H1 (cell line): Measurements from ENCODE around the gene SLC5A10. TPM values are rescaled to one million over a fixed set of nuclear protein-coding genes. Genes with fewer than 3 reads are reported as not detected.

Experiments used
- KDM4A ChIP-seq: IDR thresholded peaks from one replicate; pipeline ENCODE4 v1.7.1; 2012; ENCODE audit warnings: low read depth, mild to moderate bottlenecking, moderate library complexity, low read length, inconsistent platforms; ENCODE audit not compliant: severe bottlenecking
- NRF1 ChIP-seq: IDR thresholded peaks from 2 replicates; pipeline ENCODE4 v1.6.1; 2011; ENCODE audit warnings: mild to moderate bottlenecking, low read depth, low read length, improper control_type of control experiment
- SAP30 ChIP-seq: fragments of 300-600 bp; sonication (generic); IDR thresholded peaks from 2 replicates; pipeline ENCODE4 v1.7.1; 2012; ENCODE audit warnings: low read length, moderate library complexity, mild to moderate bottlenecking, inconsistent platforms; ENCODE audit not compliant: insufficient read depth, insufficient replicate concordance
- SRF ChIP-seq: IDR thresholded peaks from 2 replicates; pipeline ENCODE4 v1.6.1; 2011; ENCODE audit warnings: mild to moderate bottlenecking, low read depth, low read length, moderate library complexity
- polyA plus RNA-seq, 7 experiments: library from polyadenylated mRNA; depleted of rRNA in 3 of 7; stranded (reverse) in 5 of 7; unstranded in 2 of 7; fragments of >200 nt in 5 of 7; fragments of 200-250 nt in 2 of 7; gene quantifications; 1 replicate in 5 of 7; 2 replicates in 1 of 7; 4 replicates in 1 of 7; pipeline versions ENCODE4 v1.2.1 to v1.2.3, GENCODE V29; 2011 to 2013; ENCODE audit warnings: missing spikeins in 2 of 7, mixed read lengths in 2 of 7
- total RNA-seq: library from RNA; stranded (reverse); fragmentation: NEBNext Ultra II Directional; extraction: Animal tissue kit (Norgen Biotek cat#: 25700); gene quantifications from 2 replicates; pipeline ENCODE4 v1.2.1, GENCODE V29; 2021

The SLC5A10 gene
- total and polyA plus RNA-seq, 2 of the 8 experiments (the other 6 are each of a cell fraction or from before 2014, with no cell fraction given) = 0.05 to 0.11 TPM

- TF ChIP-seq SAP30 (no peak), SRF (no peak), KDM4A (no peak), NRF1 (no peak)
Measured at GRCh38 chr17:18960803-18961511, 9.0 kb downstream of the SLC5A10 start (continued).
